Stimulated activated naive CD4-positive, alpha-beta T cell treated with Interleukin-2 at 50 U/mL for 16 hours (primary cell): ENCODE results near the gene TBCD.
"Not testable (repeated sequence)": the region's sequence is repeated elsewhere in the genome, so short reads cannot be mapped to it uniquely, and the experiment has no call there.

Source experiments
- DNase-seq: peaks from one replicate; lab custom pipeline; 2025; lab: John Stamatoyannopoulos, UW

Gene TBCD

DNA sequence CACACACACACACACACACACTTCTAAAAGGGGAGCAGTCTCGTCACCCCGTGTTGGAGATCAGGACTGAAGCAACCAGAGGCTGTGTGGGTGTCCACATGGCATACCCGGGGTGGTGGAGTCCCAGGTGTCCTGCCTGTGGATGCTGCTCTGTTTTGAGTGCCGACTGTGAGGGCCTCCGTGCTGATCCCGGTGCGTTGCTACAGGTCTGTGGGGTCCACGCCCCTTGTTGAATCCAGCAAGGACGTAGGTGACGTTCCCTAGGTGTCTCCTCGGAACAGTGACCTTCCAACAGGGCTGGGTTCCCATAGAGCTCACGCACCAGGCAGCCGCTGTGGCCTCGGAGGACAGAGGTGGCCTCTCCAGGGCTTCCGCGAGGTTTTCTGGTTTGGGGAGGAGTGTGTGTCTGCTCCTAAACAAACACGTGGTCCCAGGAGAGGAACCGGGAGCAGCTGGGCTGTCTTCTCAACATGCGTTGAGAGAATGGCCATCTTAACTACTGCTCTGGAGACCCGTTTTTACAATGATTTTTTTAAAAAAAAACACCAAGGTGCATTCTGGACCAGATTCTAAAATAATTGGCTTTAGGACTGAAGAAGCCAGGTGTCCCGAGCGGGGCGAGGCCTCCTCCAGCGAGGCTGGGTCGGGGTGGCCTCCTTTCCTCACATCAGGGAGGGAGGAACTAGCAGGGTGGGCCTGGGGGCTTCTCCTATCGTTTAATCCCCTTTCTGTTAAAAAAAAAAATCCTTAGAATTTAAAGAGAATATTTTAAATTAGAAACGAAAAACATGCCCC lies 188.6 kb downstream of the TBCD start:
- no peak for DNase-seq

DNA sequence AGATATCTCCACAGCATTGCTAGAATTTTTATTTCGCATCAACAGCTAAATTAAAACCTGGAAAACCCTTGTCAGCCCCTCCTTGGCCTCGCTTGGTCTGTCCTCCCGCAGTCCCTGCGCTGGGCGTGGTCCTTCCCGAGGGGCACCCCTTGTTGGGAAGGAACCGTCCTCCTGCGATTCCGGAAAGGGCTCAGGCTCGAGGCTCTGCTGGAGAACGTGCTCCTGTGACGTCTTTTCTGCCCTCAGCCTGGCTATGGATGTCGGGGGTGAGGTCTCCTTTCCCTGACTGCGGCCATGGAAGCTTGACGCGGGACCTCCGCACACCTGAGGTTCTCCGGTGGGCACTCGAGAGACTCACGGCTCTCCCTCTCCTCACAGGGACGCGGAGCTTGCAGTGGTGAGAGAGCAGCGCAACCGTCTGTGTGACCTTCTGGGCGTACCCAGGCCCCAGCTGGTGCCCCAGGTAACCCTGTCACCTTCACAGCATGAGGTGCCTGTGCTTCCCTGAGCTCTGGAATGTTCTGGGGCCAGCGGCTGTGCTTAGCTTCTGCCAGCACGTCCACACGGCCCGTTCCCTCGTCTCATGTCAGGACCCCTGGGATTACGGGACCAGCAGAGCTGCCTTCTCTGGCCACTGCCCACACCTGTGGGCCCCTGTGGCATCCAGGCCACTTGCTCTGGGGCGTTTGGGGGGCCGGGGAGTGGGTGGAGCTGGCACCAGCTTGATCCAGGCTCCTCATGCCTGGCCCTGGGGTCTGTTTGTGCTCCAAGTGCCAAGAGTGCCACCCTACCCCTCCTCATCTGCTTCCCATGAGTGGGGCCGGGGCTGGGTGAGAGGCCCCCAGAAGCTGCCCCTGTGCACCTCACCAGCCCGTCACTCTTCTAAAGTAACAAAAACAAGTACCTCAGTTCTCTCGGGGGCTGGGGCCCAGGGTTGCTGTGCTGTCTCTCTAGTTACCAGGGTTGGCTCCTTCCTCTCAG lies 189.4 kb downstream of the TBCD start:
- no peak for DNase-seq

DNA sequence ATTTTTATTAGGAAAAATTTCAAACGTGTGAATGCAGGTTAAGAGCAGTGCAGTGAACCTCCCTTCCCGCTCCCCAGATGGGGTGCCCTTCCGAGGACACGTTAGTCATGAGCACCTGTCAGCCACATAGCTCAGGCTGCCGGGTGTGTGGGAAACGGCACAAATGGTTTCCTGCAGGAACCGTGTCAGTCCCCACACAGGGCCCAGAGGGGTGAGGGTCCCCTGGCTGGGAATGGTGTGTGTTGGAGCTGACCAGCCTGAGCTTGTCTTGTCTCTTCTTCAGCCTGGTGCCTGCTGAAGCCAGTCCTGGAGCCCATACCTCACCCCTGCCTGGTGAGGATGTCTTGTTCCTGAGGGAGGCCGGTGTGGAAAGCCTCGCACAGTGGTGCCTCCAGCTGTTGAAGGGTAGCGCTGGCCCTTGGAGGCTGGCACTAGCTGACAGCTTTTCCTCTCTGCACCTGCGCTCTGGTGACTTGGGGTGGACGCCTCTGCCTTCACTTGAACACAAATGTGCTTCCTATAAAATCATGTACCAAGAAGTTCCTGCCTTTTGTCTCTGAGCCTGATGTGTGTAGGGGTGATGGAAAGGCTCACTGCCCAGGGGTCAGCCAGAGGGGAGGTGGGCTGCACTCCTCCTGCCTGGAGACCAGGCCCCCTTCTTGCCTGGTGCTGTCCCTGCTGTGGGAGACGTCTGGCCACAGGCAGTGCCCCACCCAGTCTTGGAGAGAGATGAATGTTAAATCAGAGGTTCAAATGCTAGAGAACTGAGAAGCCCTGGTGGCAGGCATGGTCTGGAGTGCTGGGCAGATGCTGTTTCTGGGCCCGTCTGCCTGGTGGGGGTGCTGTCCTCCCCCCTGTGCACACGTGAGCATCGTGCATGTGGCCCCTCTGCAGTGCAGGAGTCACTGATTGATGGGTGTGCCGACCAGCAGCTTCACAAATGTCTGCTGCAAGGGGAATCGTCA lies 190.6 kb downstream of the TBCD start:
- no peak for DNase-seq

DNA sequence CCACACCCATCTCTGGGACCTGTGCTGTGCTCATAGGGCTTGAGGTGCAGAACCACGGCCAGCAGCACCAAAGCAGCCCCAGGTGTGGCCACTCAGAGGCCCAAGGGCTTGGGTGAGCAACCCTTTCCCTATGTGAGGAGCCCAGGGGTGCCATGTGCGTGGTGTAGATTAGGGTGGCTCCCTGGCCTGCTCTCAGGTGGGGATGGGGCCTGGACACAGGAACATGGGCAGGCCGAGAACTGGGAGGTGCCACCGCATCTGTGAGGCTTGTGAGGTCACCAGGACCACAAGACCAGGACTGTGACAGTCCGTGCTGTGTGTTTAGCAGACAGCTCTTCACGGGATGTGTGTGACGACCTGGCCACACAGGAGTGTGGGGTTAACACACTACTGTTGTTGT lies 191.5 kb downstream of the TBCD start:
- no peak for DNase-seq

DNA sequence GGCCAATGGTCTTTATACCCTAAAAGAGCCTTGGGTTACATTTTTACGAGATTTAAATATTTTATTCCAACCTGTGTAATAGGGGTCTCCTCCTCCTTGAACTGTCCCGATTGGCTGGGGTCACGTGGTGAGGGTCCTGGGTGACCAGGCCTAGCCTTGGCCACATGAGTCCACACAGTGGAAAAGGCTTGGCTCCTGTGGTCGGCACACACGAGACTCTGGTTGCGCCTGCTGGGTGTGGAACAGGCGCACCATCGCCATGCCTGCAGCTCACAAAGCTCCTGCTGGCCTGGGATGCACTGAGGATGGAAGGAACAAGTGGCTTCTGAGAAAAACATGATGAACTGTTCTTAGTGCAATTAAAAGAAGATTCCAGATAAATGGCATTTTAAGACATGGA lies 191.9 kb downstream of the TBCD start:
- no peak for DNase-seq

DNA sequence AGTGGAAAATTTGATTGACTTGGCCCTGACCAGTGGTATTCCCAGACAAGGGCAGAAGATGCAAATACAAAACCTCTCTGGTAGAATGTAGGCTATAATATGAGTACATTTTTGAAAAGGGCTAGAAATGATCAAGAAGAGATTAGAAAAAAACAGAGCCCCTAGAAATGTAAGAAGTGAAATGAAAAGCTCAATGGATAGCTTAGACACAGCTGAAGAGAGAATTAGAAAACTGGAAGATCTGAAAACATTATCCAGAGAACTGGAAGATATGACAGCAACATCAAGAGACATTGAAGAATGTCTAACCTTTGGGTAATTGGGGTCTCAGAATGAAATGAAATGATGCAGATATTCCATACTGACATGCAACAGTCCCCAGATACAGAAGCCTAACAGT lies 193.1 kb downstream of the TBCD start:
- DNase-seq = no peak

DNA sequence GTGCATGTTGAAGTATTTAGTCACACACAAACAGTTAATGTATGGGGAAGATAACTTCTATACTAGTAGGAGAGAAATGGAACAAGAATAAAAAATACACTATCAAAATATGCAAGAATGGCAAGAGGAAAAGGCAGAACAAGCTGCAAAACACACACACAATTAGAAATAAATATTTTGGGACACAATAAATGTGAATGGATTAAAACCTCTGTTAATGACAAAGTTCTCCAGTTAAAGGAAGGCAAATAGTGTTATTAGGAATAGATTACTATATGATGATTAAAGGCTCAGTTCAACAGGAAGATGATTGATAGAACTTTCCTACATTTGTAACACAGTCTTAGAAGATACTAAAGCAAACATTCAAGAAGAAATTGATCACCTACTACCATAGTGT lies 194.2 kb downstream of the TBCD start:
- no peak for DNase-seq

DNA sequence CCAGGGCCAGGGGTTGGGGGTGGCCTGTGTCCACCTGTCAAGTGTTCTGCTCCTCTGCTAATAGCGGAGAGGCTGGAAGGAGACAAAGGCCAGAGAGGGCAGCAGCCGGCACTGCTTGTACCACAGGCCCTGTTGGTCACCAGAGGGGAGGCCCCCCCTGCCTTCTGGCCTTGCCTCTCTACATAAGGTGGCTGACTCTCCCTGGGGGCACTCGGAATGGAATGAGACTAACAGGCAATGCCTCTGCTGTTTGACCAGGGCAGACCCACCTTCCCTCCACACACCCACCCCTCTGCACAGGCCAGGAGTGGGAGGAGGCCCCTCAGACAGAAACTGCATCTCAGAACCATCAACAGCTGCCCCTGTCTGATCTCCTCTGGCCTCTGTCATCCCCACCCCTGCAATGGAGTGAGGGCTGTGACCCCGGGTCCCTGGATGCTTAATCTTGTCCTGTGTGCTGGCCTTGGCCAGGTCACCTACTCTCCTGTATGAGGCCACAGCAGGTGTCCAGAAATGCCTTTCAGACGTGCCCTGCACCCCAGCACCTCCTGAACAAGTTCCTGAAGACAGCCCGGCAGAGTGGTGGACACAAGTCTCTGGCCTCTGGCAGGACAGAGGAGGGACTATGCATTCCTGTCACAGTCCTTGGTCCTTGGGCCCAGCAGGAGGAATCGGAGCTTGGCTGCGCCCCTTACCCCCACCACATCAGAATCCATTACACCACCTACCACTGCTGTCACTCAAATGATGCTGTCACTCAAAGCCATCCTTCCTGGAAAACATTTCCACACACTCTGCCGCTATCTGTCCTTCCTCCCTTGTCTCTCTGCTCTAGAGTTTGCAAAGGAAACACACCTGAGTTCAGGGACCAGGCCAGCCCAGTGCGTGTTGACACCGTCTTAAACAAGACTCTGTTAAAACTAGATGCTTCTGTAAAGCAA lies 195.5 kb downstream of the TBCD start:
- DNase-seq = no peak

DNA sequence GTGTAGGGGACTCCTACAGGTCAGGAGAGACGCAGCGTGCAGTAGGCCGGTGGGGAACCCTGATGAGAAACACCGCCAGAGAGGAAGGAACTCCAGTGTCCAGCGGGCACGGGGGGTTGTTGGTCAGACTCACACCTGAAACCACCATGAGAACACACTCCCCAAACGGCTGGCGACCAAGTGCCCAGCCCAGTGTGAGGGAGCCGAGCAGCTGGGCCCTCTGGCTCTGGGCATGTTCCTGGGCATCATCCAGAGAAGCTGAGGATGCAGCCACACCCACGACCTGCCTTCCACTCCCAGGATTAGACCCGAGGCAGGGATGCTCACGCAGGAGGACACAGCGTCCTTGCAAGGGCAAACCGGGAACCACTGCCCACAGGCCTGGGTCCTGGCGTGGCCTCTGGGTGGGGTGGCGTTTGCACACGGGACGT lies 196.2 kb downstream of the TBCD start:
- DNase-seq = no peak

DNA sequence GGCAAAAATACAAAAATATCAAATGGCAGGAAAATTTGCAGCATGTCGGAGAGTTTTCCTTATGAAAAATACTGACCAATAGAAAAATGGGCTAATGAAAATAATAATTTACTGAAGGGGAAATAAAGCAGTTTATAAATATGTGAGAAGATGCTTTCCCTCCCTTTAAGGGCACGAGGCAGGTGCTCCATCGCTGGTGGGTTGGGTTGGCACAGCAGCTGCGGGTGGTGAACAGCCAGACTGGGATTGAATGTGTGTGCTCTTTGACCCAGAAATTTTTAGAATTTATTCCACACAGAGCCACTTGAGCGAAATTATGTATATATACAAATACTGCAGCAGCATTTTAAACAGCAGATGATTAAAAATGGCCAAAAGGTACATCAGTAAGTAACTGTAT lies 197.1 kb downstream of the TBCD start:
- no peak for DNase-seq

DNA sequence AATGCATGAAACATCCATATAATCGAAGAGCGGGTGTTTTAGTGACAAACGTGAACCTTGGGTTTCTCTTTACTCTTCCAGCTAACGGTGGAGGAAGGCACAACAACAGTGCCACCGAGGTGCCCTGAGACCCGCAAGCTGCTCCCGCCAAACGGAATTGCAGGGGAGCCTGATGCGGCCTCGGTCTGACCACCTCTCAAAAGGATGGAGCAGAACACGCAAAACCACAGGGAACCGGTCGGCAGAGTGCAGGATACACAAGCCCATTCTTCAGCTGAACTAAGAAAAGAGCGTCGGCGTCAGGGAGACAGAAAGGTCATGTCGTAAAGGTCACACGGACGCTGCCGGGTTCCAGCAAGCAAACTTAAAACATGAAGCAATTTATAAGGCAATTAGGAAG lies 197.5 kb downstream of the TBCD start:
- no peak for DNase-seq

DNA sequence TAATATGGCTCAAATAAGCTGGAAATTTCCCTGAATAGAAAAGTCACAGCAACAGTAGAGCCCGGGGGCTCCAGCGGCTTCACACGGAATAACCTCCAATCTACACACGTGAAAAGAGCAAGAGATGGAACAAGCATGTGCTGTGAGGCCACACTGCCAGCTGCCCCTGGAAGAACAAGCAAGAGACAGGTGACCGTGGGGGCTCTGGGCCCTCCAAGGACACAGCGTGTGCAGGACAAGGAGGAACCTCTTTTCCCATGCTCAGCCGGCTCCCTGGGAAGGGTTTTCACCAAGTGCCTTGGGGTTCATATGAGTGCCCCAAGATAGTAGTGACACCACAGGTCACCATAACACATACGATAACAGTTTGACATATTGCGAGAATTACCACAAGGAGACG lies 198.1 kb downstream of the TBCD start:
- no peak for DNase-seq

DNA sequence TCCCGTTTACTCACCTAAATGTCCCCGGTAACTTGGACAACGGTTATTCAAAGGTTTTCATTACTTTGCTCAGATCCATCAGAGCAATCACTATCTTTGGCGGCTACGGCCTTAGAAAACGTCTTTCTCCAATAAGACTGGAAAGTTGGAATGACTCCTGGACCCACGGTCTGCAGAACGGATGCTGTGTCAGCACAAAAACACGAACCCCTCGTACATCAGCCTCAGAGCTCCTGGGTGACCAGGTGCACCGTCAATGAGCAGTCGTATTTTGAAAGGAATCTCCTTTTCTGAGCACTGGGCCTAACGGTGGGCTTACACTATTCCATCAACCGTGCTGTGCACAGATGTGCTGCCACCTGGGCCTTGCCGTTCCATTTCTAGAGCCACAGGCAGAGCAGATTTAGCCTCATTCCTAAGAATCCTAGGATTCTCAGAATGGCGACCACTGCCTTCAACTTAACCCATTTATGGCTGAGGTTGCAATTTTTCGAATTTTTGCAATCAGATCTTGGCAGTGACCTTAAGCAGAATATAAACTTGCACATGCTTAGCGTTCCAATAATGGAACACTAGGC lies 198.7 kb downstream of the TBCD start:
- DNase-seq = no peak

DNA sequence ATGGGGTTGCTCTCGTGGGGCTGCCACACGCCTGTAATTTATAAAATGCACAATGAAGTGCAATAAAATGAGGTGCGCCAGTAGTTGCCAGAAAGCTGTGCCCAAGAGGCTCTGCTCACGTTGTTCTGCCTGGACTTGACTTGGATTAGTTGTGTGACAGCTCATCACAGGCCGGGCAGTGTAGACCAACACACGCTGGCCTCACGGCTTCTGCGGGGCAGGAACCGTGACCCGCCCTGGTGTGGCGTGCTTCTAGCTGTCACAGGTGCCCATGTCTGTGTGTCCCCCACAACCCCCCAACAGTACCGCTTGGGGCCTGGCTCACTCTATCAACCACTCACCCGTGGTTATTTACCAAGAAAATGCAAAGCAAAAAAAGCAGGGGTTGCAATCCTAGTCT lies 200.2 kb downstream of the TBCD start:
- no peak for DNase-seq

DNA sequence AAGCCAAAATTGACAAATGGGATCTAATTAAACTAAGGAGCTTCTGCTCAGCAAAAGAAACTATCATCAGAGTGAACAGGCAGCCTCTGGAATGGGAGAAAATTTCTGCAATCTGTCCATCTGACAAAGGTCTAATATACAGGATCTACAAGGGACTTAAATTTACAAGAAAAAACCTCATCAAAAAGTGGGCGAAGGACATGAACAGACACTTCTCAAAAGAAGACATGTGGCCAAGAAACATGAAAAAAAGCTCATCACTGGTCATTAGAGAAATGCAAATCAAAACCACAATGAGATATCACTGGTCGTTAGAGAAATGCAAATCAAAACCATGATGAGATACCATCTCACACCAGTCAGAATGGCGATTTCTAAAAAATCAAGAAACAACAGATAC lies 203.2 kb downstream of the TBCD start:
- DNase-seq = not testable (repeated sequence)

DNA sequence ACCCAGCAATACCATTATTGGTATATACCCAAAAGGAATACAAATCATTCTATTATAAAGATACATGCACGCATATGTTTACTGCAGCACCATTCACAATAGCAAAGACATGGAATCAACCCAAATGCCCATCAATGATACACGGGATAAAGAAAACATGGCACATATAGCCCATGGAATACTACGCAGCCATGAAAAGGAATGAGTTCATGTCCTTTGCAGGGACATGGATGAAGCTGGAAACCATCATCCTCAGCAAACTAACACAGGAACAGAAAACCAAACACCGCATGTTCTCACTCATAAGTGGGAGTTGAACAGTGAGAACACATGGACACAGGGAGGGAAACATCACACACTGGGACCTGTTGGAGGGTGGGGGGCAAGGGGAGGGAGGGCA lies 203.8 kb downstream of the TBCD start:
- not testable (repeated sequence) for DNase-seq

DNA sequence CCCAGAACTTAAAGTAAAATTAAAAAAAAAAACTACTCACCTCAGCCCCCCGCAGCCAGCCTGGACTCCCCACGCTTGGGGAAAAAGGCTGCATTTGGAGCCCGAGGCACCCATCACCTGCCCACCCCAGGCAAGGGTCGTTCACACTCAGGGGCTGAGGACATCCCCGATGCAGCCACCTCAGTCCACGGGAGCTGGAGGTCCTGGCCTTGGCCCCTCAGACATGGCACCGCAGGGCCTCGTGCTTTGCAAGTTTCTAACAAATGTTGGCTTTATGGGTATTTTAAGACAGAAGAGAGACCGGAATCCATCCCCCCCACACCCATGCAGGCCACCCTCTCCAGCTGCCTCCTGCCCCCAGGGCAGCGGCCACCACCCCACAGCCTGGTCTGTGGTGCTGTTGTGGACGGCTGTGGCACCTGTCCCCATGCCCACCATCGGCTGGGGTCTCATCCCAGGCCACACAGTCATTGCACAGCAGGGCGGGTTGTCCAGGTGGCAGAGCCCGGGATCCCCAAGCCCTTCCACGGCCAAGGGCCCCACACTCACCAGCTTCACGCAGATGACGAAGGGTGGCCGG lies 204.4 kb downstream of the TBCD start:
- DNase-seq = no peak

DNA sequence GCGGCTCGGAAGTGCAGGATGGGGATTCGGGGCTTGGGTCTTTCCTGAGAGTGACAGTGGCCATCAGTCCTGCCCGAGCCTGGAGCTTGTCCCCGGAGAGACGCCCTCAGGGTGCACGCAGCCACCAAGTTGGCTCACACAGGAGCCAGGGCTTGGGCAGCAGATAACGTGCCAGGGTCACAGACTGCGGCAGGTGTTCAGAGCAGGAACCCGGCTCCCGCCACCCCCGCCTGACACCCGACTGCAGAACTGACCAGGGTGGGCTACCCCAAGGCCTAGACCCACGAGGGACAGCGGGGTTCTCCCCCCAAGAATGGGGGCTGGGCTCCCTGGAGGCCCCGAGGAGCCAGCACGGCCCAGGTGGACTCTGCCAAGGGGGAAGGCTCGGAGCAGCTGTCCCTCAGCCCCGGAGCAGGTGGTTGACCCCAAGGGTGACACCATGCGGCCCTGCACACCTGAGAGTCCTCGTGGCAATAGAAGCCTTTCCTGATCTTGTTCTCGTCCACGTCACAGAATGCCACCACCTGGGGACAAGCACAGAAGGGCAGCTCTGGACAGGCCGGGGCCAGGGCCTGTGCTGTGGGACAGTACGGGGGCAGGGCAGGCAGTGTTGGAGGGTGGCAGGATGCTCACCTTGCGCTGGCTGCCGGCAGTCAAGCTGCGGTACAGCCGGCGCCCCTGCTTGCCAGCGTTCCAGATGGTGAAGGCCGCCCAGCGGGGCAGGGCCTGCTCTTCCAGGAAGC lies 205.0 kb downstream of the TBCD start:
- no peak for DNase-seq

DNA sequence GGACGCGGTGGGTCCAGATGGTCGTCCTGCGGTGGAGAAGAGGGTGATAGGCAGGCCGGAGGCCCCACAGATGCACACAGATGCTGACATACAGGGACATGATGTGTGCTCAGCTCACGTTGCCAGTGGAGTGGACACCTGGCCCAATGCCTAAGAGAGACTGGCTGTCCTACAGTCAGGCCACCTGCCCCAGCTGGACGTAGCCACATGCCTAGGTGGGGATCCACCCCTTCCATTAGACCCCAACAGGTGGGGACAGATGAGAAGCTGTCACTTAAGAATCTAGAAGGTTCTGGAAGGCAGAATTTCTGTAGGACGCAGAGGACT lies 205.6 kb downstream of the TBCD start:
- DNase-seq = no peak
